Activated CD4-positive, alpha-beta T cell treated with anti-CD3 and anti-CD28 coated beads, Interleukin-2, amount 50 U/mL, for 16 hours (primary cell): ENCODE measurements around the gene NSG2.

Experiments used
- DNase-seq: peaks from one replicate; pipeline ENCODE4 v3.0.0-alpha.2; 2020

Gene NSG2

GRCh38 chr5:174155281-174155680 is 109.8 kb downstream of the NSG2 start:
- DNase-seq: no peak

- no peak for DNase-seq
These were observed 110.2 kb downstream of the NSG2 start for GRCh38 chr5:174155706-174156105.

- DNase-seq: no peak
These were observed 111.5 kb downstream of the NSG2 start for GRCh38 chr5:174157048-174157447.
